Measurements from ENCODE around the gene PHB1. TPM values are rescaled to one million over a fixed set of nuclear protein-coding genes. Genes with fewer than 3 reads are reported as not detected.

The PHB1 gene
- polyA plus RNA-seq, 3 donors from 2014 or later, result 166 to 274 (median 228) TPM

DNA sequence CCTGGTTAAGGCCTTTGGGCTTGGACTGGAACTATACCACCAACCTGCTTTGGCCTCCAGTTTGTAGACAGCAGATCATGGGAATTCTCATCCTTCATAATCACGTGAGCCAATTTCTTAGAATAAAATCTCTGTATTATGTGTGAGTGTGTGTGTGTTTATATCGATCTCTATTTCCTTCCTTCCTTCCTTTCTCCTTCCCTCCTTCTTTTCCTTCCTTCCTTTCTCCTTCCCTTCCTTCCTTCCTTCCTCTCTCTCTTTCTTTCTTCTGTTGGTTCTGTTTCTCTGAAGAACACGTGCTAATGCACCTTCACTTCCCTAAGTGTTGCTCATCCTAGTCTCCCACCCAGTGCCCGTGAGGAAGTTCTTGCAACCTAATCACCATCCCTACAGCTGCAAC, 35.5 kb upstream of the PHB1 start:
- H3K4me1 Mint-ChIP-seq, result peaks cover 38 to 43% of the 10 kb centered on the region in 2 donors
- H3K27me3 Mint-ChIP-seq (ENCODE audit: low read depth in 3 of 3), result peaks cover 0 to 1% (median 1%) of the 10 kb centered on the region in 3 donors
- peak overlapping the region in 5 of 6 donors; percentile 2 to 41 (median 32) for H3K27ac Mint-ChIP-seq
- no peak for DNase-seq
- no peaks in the 10 kb centered on the region for H3K9me3 Mint-ChIP-seq
- H3K4me3 Mint-ChIP-seq, result peak overlapping the region in 2 of 5 donors; percentile 4 to 29
- H3K36me3 Mint-ChIP-seq, result no peaks in the 10 kb centered on the region

DNA sequence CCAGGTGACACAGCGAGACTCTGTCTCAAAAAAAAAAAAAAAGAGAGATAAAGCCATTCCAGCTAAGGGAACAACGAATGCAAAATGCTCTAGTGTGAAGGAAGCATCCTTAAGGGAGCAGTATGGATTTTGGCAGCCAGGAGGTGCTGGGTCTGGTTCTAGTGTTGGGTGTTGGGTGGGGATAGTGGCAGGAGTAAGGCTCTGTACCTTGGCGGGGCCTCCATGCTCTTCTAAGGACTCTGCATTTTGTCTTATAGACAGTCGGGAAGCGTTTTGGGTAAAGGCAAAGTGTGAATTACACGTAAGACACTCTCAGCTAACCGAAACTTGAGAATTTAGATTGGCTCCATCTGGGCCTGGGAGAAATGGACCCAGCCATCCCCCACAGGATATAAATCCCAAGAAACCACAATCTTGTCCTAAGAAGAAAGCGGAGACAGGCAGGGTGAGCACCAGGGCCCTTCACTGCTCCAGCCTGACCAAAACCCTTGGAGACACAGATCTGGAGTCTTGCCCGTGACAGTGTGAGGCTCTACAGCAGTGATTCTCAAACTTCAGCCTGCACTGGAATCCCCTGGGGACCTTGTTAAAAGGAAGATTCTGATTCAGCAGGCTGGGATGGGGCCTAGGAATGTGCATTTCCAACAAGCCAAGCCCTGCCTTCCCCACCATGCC, 33.1 kb upstream of the PHB1 start:
- H3K36me3 Mint-ChIP-seq, result no peaks in the 10 kb centered on the region
- DNase-seq, result no peak
- no peaks in the 10 kb centered on the region for H3K9me3 Mint-ChIP-seq
- H3K27me3 Mint-ChIP-seq (ENCODE audit: low read depth in 3 of 3), result peaks cover 0 to 1% (median 1%) of the 10 kb centered on the region in 3 donors
- H3K27ac Mint-ChIP-seq, result no peak overlapping the region
- H3K4me1 Mint-ChIP-seq, result peaks cover 30 to 31% of the 10 kb centered on the region in 2 donors
- no peak overlapping the region for H3K4me3 Mint-ChIP-seq

DNA sequence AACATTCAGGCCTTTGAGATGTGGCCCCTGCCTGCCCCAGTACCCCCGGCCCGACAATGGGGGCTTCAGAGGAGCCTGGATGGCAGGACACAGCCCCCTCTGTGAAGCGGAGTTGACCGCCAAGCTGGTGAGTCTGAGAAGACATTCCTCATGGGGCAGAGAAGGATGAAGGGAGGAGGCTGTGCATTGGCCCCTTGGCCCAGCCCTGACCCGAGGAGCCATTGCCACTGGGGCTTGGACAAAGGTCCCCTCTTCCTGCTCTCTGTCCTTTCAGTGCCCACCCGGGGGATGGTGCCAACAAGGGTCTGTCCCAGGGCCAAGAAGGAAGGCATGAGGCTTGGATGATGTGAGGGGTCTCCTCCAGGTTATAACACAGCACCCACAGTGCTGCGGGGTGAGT, 30.9 kb upstream of the PHB1 start:
- no peak overlapping the region for H3K27ac Mint-ChIP-seq
- H3K4me1 Mint-ChIP-seq, result peaks cover 8 to 9% of the 10 kb centered on the region in 2 donors
- no peaks in the 10 kb centered on the region for H3K9me3 Mint-ChIP-seq
- H3K36me3 Mint-ChIP-seq, result no peaks in the 10 kb centered on the region
- peaks cover 2 to 8% (median 4%) of the 10 kb centered on the region in 3 donors for H3K27me3 Mint-ChIP-seq (ENCODE audit: low read depth in 3 of 3)
- no peak for DNase-seq
- no peak overlapping the region for H3K4me3 Mint-ChIP-seq

DNA sequence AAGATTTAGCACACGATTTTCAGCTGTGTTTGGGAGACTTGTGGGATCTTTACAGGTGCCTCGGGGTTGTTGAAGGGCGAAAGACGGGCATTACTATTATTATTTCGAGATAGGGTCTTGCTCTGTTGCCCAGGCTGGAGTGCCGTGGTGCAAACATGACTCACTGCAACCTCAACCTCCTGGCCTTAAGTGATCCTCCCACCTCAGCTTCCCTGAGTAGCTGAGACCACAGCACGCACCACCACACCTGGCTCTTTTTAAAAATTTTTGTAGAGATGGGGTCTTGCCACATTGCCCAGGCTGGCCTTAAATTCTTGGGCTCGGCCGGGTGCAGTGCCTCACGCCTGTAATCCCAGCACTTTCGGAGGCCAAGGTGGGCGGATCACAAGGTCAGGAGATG, 29.7 kb upstream of the PHB1 start:
- H3K4me3 Mint-ChIP-seq, result no peak overlapping the region
- H3K36me3 Mint-ChIP-seq, result no peaks in the 10 kb centered on the region
- no peak overlapping the region for H3K27ac Mint-ChIP-seq
- DNase-seq, result no peak
- no peaks in the 10 kb centered on the region for H3K9me3 Mint-ChIP-seq
- H3K4me1 Mint-ChIP-seq, result no peaks in the 10 kb centered on the region
- peaks cover 3 to 10% (median 7%) of the 10 kb centered on the region in 3 donors for H3K27me3 Mint-ChIP-seq (ENCODE audit: low read depth in 3 of 3)

DNA sequence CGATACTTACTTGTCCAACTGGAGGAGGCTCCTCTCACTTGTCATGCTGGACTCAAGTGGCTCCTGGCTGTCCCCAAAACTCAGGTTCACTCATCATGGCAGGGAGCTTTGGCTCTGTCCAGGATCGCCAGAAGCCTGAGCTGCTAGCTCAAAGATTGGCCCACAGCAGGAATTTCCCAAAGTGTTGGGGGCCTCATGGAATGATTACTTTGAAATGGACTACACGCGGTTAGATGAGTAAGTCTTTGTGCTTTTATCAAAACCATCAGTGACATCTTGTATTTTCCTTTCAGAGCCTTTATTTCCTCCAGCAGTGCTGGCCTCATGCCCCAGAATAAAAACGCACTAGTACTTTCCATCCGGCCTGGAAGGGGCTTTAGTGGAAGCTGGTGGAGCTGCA, 29.2 kb upstream of the PHB1 start:
- no peaks in the 10 kb centered on the region for H3K4me1 Mint-ChIP-seq
- H3K9me3 Mint-ChIP-seq, result no peaks in the 10 kb centered on the region
- no peak for DNase-seq
- no peaks in the 10 kb centered on the region for H3K36me3 Mint-ChIP-seq
- H3K4me3 Mint-ChIP-seq, result no peak overlapping the region
- H3K27me3 Mint-ChIP-seq (ENCODE audit: low read depth in 3 of 3), result peaks cover 4 to 13% (median 7%) of the 10 kb centered on the region in 3 donors
- no peak overlapping the region for H3K27ac Mint-ChIP-seq

DNA sequence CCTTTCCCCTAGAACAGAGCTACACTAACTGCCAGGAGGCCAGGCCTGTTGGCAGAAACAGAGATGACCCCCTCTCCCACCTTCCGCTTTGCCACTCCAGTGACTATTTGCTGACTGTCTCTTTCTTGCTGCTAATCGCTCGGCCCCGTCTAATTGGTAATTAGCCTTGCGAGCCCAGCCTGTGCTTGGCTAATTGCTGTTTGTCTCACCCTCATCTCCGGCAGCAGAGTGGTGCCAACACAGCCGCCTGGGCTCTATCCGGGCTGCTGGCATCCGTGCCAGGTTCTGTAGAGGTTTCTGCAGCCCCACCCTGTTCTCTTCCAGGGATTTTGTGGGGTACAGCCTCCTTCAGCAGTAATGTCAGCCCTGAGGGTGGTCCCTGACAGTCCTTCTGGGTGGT, 27.4 kb upstream of the PHB1 start:
- no peak for DNase-seq
- H3K4me3 Mint-ChIP-seq, result no peak overlapping the region
- no peaks in the 10 kb centered on the region for H3K36me3 Mint-ChIP-seq
- H3K9me3 Mint-ChIP-seq, result no peaks in the 10 kb centered on the region
- no peak overlapping the region for H3K27ac Mint-ChIP-seq
- H3K4me1 Mint-ChIP-seq, result no peaks in the 10 kb centered on the region
- peaks cover 7 to 20% (median 8%) of the 10 kb centered on the region in 3 donors for H3K27me3 Mint-ChIP-seq (ENCODE audit: low read depth in 3 of 3)

DNA sequence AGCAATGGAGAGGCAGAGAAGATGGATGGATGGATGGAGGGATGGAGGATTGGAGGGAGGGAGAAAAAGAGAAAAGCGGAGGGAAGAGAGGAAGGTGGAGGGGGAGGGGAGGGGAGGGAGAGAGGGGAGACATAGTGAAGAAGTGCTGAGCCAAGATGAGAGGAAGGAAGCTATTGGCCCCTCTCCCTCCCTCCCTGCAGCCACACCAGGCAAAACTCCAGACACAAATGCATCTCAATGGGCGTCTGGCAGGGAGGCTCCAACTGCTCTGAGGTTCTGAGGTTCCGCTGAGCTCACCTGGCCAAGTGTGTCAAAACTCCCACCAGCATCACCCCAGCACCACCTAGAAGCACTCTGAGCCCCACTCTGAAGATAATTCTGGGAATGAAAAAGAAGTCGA, 26.9 kb upstream of the PHB1 start:
- no peak for DNase-seq
- Mint-ChIP-seq H3K4me3 (no peak overlapping the region), H3K4me1 (no peaks in the 10 kb centered on the region), H3K27ac (no peak overlapping the region), H3K9me3 (no peaks in the 10 kb centered on the region), H3K27me3 (ENCODE audit: low read depth in 3 of 3) (peaks cover 7 to 25% (median 8%) of the 10 kb centered on the region in 3 donors), H3K36me3 (no peaks in the 10 kb centered on the region)

DNA sequence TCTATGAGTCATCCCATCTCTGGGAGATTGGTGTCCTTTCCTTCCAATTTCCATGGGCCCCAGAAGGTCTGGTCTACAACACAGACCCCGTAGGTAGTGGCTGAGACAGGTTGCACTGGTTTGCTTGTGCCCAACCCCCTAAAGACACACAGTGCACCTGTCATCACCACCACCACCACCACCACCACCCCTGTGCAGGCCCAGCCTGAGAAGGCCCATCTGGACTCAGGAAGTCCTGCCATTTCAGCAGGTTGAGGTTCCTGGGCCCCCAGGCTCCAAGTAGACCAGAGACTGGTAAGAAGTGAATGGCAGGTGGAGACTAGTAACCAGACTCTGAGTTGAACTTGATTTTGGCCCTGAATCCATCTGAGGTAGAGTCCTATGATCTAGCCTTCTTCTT, 25.9 kb upstream of the PHB1 start:
- no peak for DNase-seq
- Mint-ChIP-seq H3K4me1 (no peaks in the 10 kb centered on the region), H3K4me3 (no peak overlapping the region), H3K36me3 (no peaks in the 10 kb centered on the region), H3K27me3 (ENCODE audit: low read depth in 3 of 3) (peaks cover 7 to 34% (median 8%) of the 10 kb centered on the region in 3 donors), H3K9me3 (no peaks in the 10 kb centered on the region), H3K27ac (no peak overlapping the region)

DNA sequence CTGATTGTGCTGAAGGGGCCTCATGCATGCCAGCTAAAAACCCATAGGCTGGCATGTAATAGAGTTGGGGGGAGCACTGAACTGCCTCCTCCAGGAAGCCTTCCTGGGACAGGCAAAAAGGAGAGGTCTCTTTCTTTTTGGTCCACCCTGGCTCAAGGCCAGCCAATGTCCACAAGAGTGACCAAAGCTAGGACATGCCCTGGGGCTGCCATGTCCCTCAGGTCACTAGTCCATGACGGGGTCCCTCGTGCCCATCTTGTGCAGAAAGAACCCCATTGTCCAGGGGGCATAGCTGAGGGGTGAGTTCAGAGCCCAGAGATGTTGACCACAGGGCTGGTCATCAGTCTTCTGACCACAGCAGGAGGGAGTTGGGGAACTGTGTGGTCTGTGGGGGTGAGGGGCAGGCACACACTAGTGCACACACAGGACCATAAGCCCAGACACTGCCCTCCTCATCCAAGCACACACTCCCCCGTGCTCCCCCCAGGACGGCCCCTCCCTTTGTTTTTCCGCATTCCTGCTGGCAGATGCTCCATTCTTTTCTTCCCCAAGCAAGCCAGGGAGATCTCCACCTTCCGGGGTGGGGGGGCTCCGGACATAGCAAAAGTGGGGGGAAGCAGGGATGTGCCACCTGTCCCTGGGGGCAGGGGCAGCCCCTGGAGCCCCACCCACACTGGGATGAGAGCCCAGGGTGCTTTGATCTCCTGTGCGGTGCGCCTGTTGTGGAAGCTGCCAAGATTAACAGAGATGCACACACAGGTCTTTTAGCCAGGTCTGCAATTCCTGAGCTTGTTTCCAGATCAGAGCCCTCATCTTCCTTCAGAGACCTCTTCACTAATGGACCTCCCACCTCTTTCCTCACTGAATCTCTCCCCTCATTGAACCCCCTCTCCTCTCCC, 25.2 kb upstream of the PHB1 start:
- Mint-ChIP-seq H3K27ac (no peak overlapping the region), H3K27me3 (ENCODE audit: low read depth in 3 of 3) (peaks cover 7 to 34% (median 8%) of the 10 kb centered on the region in 3 donors), H3K4me1 (peaks cover 0 to 1% of the 10 kb centered on the region in 2 donors), H3K36me3 (no peaks in the 10 kb centered on the region), H3K4me3 (no peak overlapping the region), H3K9me3 (no peaks in the 10 kb centered on the region)
- DNase-seq, result no peak

DNA sequence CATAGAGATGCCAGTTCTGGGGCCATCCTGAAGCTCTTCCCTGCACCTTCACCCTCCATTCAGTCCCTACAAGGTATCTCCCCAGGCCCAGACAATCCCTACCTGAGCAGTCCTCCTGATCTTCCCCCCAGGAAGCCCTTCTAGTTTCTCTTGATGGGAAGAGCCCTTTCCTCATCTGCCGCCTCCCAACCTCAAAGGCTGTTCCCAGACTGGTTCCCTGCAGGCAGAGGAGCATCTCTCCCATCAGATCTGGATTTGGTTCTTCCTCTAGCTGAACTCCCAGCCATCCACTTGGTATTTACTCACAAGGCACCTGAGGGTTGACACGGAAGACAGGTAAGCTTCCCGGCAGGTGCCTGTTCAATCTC, 24.6 kb upstream of the PHB1 start:
- H3K36me3 Mint-ChIP-seq, result no peaks in the 10 kb centered on the region
- H3K27ac Mint-ChIP-seq, result no peak overlapping the region
- peaks cover 7 to 34% (median 8%) of the 10 kb centered on the region in 3 donors for H3K27me3 Mint-ChIP-seq (ENCODE audit: low read depth in 3 of 3)

DNA sequence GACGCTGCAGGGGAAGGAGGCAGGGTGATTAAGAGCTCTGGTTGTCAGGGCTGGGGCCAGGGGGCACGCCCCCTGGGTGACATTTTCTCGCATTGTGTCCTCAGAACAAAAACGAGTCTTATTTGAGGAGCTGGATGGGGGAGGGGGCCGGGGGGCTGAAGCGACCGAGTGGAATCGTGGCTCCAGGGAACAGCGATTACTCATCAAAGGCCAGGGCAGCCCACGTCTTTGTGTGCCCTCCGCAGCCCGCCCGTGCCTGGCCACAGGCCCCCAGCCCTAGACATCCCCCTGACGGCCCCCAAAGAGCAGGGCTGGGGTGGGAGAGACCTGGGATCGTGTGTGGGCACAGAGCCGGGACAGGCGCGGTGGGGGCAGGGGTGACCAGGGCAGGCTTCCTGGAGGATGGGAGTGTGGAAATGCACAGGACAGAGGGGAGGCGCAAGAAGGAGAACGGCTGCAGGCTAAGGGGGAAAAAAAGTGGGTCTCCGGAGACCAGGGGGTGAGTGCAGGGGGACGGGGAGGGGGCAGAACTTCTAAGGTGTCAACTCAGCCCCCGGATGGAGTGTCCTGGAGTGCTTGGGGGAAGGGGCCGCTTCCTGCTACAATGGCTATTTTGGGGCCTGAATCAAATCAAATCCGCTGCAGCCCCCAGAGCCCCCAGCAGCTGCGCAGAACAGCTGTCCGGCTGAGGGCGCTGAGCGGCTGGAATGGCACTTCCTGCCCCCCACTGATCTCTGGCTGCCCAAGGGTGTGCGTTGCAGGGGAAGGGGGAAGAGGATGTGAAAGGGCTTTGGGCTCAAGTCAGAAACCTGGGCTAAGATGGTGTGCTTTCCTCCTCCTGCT, 24.0 kb upstream of the PHB1 start:
- no peak overlapping the region for H3K27ac Mint-ChIP-seq
- DNase-seq, result no peak
- H3K4me3 Mint-ChIP-seq, result no peak overlapping the region
- no peaks in the 10 kb centered on the region for H3K36me3 Mint-ChIP-seq
- no peaks in the 10 kb centered on the region for H3K9me3 Mint-ChIP-seq
- peaks cover 7 to 34% (median 8%) of the 10 kb centered on the region in 3 donors for H3K27me3 Mint-ChIP-seq (ENCODE audit: low read depth in 3 of 3)
- peaks cover 0 to 1% of the 10 kb centered on the region in 2 donors for H3K4me1 Mint-ChIP-seq

More for the DNA sequence above, 24.6 kb upstream of the PHB1 start:
- Mint-ChIP-seq H3K4me3 (no peak overlapping the region), H3K4me1 (peaks cover 0 to 1% of the 10 kb centered on the region in 2 donors), H3K9me3 (no peaks in the 10 kb centered on the region)
- DNase-seq, result no peak

DNA sequence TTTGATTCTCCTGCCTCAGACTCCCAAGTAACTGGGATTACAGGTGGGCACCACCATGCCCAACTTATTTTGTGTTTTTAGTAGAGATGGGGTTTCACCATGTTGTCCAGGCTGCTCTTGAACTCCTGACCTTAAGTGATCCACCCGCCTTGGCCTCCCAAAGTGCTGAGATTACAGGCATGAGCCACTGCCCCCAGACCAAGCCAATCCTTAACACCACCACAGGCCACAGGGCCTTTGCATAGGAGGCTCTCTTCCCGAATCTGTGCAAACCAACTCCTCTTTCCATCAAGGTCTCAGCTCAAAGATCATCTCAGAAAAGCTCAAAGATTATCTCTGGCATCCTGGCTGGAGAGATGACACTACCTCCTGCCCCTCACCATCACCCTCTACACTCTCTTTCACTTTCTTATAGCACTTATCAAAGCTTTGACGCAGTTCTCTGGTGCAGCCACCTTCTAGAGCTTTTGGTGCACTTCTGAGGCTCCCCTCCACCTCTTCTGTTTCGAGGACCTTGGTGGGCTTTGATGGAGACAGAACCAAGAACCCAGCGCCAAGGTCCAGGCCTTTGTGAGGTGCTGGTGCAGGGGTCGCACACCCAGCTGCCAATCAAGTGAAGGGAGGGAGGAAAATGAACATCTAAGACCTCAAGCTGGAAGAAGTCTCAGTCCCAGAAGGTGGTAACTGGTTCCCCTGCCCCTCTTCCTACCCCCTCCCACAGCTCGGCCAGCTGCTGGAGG, 23.2 kb upstream of the PHB1 start:
- peaks cover 7 to 34% (median 8%) of the 10 kb centered on the region in 3 donors for H3K27me3 Mint-ChIP-seq (ENCODE audit: low read depth in 3 of 3)
- H3K36me3 Mint-ChIP-seq, result no peaks in the 10 kb centered on the region
- no peak for DNase-seq
- H3K4me3 Mint-ChIP-seq, result no peak overlapping the region
- no peaks in the 10 kb centered on the region for H3K9me3 Mint-ChIP-seq
- H3K27ac Mint-ChIP-seq, result no peak overlapping the region
- peaks cover 0 to 1% of the 10 kb centered on the region in 2 donors for H3K4me1 Mint-ChIP-seq

DNA sequence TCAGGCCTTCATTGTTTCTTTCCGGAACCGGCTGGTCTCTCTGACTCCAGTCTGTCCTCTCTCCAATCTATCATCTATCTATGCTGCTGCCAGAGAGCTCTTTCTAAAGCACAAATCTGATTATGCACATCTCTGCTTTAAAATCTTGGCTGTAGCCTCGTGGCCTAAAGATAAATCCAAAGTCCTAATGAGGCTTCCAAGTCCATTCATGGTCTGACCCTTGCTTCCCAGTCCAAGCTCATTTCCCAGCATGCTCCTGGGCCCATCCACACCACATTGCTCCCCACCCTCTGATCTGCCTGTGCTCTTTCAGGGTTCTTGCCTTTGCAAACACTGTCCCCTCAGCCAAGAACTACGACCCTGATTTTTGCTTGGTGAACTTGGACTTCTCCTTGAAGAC, 21.5 kb upstream of the PHB1 start:
- DNase-seq, result no peak
- no peak overlapping the region for H3K4me3 Mint-ChIP-seq
- H3K9me3 Mint-ChIP-seq, result no peaks in the 10 kb centered on the region
- no peaks in the 10 kb centered on the region for H3K36me3 Mint-ChIP-seq
- H3K27me3 Mint-ChIP-seq (ENCODE audit: low read depth in 3 of 3), result peaks cover 5 to 30% (median 7%) of the 10 kb centered on the region in 3 donors
- H3K4me1 Mint-ChIP-seq, result peaks cover 0 to 1% of the 10 kb centered on the region in 2 donors
- H3K27ac Mint-ChIP-seq, result no peak overlapping the region
